DMS153 (cell line): ENCODE data around the gene NUP62.

Experiments used
- DNase-seq: peaks from one replicate; lab custom pipeline; 2025; lab: John Stamatoyannopoulos, UW

The NUP62 gene

GRCh38 chr19:49896863-49897621 is 32.3 kb downstream of the NUP62 start, which contains the start of gene IL4I1:
TSS of gene IL4I1 (minus strand) at chr19:49896887. CDS start at chr19:49896160, 727 bp downstream.
- DNase-seq, result no peak

- no peak for DNase-seq
Measured at GRCh38 chr19:49895566-49896297, 33.6 kb downstream of the NUP62 start.

GRCh38 chr19:49894879-49895565 is 34.3 kb downstream of the NUP62 start:
- DNase-seq, result no peak

- no peak for DNase-seq
Measured at GRCh38 chr19:49894011-49894664, 35.2 kb downstream of the NUP62 start.

- no peak for DNase-seq
Measured at GRCh38 chr19:49892716-49893115, 36.6 kb downstream of the NUP62 start.

- DNase-seq, result no peak
Measured at GRCh38 chr19:49891393-49891792, 37.9 kb downstream of the NUP62 start.

GRCh38 chr19:49890349-49891311 is 38.7 kb downstream of the NUP62 start:
- peak; percentile 34 for DNase-seq

- DNase-seq, result peak; percentile 59
Measured at GRCh38 chr19:49889687-49890348, 39.5 kb downstream of the NUP62 start.

GRCh38 chr19:49889038-49889686 is 40.1 kb downstream of the NUP62 start:
- no peak for DNase-seq

- DNase-seq, result no peak
Measured at GRCh38 chr19:49888510-49888824, 40.8 kb downstream of the NUP62 start.

GRCh38 chr19:49887665-49888509 is 41.4 kb downstream of the NUP62 start:
- DNase-seq, result no peak

GRCh38 chr19:49887037-49887664 is 42.2 kb downstream of the NUP62 start:
- peak; percentile 46 for DNase-seq

GRCh38 chr19:49884760-49885159 is 44.5 kb downstream of the NUP62 start:
- DNase-seq, result no peak

- DNase-seq, result no peak
Measured at GRCh38 chr19:49884109-49884508, 45.2 kb downstream of the NUP62 start.

GRCh38 chr19:49883094-49883493 is 46.2 kb downstream of the NUP62 start:
- no peak for DNase-seq

GRCh38 chr19:49882643-49883042 is 46.7 kb downstream of the NUP62 start:
- DNase-seq, result no peak

- DNase-seq, result no peak
Measured at GRCh38 chr19:49881672-49882394, 47.5 kb downstream of the NUP62 start.

- DNase-seq, result no peak
Measured at GRCh38 chr19:49881186-49881585, 48.1 kb downstream of the NUP62 start.
